ENCODE data around the gene THSD7A.

THSD7A gene

GRCh38 chr7:11593322-11593721, 238.7 kb downstream of the THSD7A start:
- no peak overlapping the region for H2AFZ ChIP-seq (ENCODE audit: low read depth, low read length)
- no peak overlapping the region for H3K27ac ChIP-seq (ENCODE audit: low read length)
- H3K4me1 ChIP-seq (ENCODE audit: low read length): no peaks in the 10 kb centered on the region
- H3K79me2 ChIP-seq (ENCODE audit: low read length): no peaks in the 10 kb centered on the region
- no peak overlapping the region for H3K9ac ChIP-seq (ENCODE audit: low read length)
- H3K36me3 ChIP-seq (replicated peaks; ENCODE audit: low read depth, low read length): no peaks in the 10 kb centered on the region
- no peak overlapping the region for H3K4me2 ChIP-seq (ENCODE audit: low read length)
- H3K4me3 ChIP-seq (ENCODE audit: low read length): no peak overlapping the region
- H3K27me3 ChIP-seq (ENCODE audit: low read depth, low read length): no peaks in the 10 kb centered on the region
- H3K9me3 ChIP-seq (ENCODE audit: insufficient read depth, low read length): no peaks in the 10 kb centered on the region
- no peaks in the 10 kb centered on the region for H4K20me1 ChIP-seq (ENCODE audit: insufficient read depth, low read length)
- no peak for TF ChIP-seq EZH2phosphoT487 (IDR thresholded peaks at IDR 0.05; ENCODE audit: low read depth)
- TF ChIP-seq, protein P1, sequence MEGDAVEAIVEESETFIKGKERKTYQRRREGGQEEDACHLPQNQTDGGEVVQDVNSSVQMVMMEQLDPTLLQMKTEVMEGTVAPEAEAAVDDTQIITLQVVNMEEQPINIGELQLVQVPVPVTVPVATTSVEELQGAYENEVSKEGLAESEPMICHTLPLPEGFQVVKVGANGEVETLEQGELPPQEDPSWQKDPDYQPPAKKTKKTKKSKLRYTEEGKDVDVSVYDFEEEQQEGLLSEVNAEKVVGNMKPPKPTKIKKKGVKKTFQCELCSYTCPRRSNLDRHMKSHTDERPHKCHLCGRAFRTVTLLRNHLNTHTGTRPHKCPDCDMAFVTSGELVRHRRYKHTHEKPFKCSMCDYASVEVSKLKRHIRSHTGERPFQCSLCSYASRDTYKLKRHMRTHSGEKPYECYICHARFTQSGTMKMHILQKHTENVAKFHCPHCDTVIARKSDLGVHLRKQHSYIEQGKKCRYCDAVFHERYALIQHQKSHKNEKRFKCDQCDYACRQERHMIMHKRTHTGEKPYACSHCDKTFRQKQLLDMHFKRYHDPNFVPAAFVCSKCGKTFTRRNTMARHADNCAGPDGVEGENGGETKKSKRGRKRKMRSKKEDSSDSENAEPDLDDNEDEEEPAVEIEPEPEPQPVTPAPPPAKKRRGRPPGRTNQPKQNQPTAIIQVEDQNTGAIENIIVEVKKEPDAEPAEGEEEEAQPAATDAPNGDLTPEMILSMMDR (IDR thresholded peaks at IDR 0.05; ENCODE audit: low read depth, low read length): no peak

DNA sequence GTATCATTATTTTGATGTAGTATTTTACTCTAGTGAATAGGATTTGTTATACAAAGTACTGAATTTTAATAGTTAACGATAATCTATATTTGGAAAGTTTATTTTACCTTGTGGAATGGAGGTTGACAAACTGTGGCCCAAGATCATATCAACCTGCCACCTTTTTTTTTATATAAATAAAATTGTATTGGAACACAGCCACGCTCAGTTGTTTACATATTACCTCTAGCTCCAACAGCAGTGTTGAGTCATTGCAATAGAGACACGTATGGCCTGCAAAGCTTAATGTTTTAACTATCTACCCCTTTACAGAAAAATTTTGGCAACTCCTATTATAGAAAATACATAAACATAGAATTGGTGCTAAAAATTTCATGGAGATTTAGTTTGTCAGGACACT, 239.3 kb downstream of the THSD7A start:
- TF ChIP-seq, protein P1 (IDR thresholded peaks at IDR 0.05; ENCODE audit: low read depth, low read length): no peak
- TF ChIP-seq EZH2phosphoT487 (IDR thresholded peaks at IDR 0.05; ENCODE audit: low read depth): no peak
- H3K27ac ChIP-seq (ENCODE audit: low read length): no peak overlapping the region

DNA sequence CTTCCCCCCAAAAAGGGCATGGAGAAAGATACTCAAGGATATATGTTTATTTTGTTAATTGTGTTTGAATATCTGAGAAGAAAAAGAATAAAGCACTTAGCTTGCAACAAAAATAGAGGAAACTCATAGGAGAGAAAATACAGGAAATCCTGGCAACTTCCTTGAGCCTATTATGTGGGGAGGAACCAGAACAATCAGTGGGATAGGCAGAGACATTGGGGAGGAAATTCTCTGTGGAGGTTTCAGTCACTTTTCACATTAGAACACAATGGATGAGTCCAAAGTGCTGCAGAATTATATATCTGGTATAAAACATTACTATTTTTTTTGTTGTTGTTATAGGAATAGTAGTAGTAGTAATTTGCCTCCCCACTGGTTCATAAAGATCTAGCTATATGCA, 240.1 kb downstream of the THSD7A start:
- H3K4me1 ChIP-seq (ENCODE audit: low read length): no peaks in the 10 kb centered on the region
- no peak overlapping the region for H2AFZ ChIP-seq (ENCODE audit: low read depth, low read length)
- no peaks in the 10 kb centered on the region for H3K36me3 ChIP-seq (replicated peaks; ENCODE audit: low read depth, low read length)
- no peak overlapping the region for H3K27ac ChIP-seq (ENCODE audit: low read length)
- H3K4me2 ChIP-seq (ENCODE audit: low read length): no peak overlapping the region
- TF ChIP-seq, protein P1 (IDR thresholded peaks at IDR 0.05; ENCODE audit: low read depth, low read length): no peak
- TF ChIP-seq EZH2phosphoT487 (IDR thresholded peaks at IDR 0.05; ENCODE audit: low read depth): no peak
- no peaks in the 10 kb centered on the region for H3K27me3 ChIP-seq (ENCODE audit: low read depth, low read length)
- no peaks in the 10 kb centered on the region for H3K9me3 ChIP-seq (ENCODE audit: insufficient read depth, low read length)
- H3K4me3 ChIP-seq (ENCODE audit: low read length): no peak overlapping the region
- H3K9ac ChIP-seq (ENCODE audit: low read length): no peak overlapping the region
- H4K20me1 ChIP-seq (ENCODE audit: insufficient read depth, low read length): no peaks in the 10 kb centered on the region
- no peaks in the 10 kb centered on the region for H3K79me2 ChIP-seq (ENCODE audit: low read length)

More for the DNA sequence above, 239.3 kb downstream of the THSD7A start:
- H3K36me3 ChIP-seq (replicated peaks; ENCODE audit: low read depth, low read length): no peaks in the 10 kb centered on the region
- no peak overlapping the region for H3K4me3 ChIP-seq (ENCODE audit: low read length)
- H3K9me3 ChIP-seq (ENCODE audit: insufficient read depth, low read length): no peaks in the 10 kb centered on the region
- H3K79me2 ChIP-seq (ENCODE audit: low read length): no peaks in the 10 kb centered on the region
- H3K4me2 ChIP-seq (ENCODE audit: low read length): no peak overlapping the region
- no peaks in the 10 kb centered on the region for H4K20me1 ChIP-seq (ENCODE audit: insufficient read depth, low read length)
- no peaks in the 10 kb centered on the region for H3K4me1 ChIP-seq (ENCODE audit: low read length)
- H3K27me3 ChIP-seq (ENCODE audit: low read depth, low read length): no peaks in the 10 kb centered on the region
- no peak overlapping the region for H3K9ac ChIP-seq (ENCODE audit: low read length)
- H2AFZ ChIP-seq (ENCODE audit: low read depth, low read length): no peak overlapping the region

DNA sequence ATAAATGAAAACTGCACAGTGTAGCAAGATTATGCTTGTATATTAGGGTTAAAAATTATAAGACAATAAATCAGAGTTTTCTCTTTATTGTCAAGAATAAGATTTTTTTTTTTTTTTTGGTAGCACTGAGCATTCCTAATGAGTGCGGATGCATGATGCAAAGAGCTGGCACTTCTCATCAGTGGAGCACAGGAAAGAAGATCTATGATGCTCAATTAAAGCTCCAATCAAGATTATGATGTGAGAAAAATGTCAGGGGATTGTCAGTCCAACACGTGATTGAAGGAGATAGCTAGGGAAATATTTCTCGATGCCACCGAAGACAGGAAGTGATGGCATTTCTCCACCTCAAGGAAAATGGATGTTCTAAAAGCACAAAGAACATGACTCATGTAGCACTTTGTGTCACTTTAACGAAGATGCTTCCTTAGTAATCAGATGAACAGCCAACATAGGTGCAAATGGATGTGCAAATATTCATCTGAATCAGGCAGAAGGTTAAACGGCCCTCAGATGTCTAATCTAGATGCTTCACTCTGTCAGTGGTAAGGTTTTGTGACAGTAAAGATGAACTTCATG, 240.9 kb downstream of the THSD7A start:
- no peaks in the 10 kb centered on the region for H3K4me1 ChIP-seq (ENCODE audit: low read length)
- H3K4me2 ChIP-seq (ENCODE audit: low read length): no peak overlapping the region
- H4K20me1 ChIP-seq (ENCODE audit: insufficient read depth, low read length): no peaks in the 10 kb centered on the region
- no peaks in the 10 kb centered on the region for H3K27me3 ChIP-seq (ENCODE audit: low read depth, low read length)
- no peaks in the 10 kb centered on the region for H3K36me3 ChIP-seq (replicated peaks; ENCODE audit: low read depth, low read length)
- H3K79me2 ChIP-seq (ENCODE audit: low read length): no peaks in the 10 kb centered on the region
- no peaks in the 10 kb centered on the region for H3K9me3 ChIP-seq (ENCODE audit: insufficient read depth, low read length)
- TF ChIP-seq, protein P1 (IDR thresholded peaks at IDR 0.05; ENCODE audit: low read depth, low read length): no peak
- TF ChIP-seq EZH2phosphoT487 (IDR thresholded peaks at IDR 0.05; ENCODE audit: low read depth): no peak
- H2AFZ ChIP-seq (ENCODE audit: low read depth, low read length): no peak overlapping the region
- no peak overlapping the region for H3K27ac ChIP-seq (ENCODE audit: low read length)
- H3K4me3 ChIP-seq (ENCODE audit: low read length): no peak overlapping the region
- H3K9ac ChIP-seq (ENCODE audit: low read length): no peak overlapping the region
